ENCODE results near the gene USP25. TPM values are rescaled to one million over a fixed set of nuclear protein-coding genes. Genes with fewer than 3 reads are reported as not detected.

The USP25 gene
- total RNA-seq, 1 donor from 2014 or later: 27.2 TPM

GRCh38 chr21:15860541-15860940 lies 130.8 kb downstream of the USP25 start:
- Mint-ChIP-seq H3K27me3 (ENCODE audit: low read depth) (no peaks in the 10 kb centered on the region), H3K4me3 (no peak overlapping the region), H3K36me3 (ENCODE audit: low read depth) (peaks cover 9% of the 10 kb centered on the region), H3K4me1 (no peaks in the 10 kb centered on the region), H3K27ac (ENCODE audit: unreplicated experiment) (no peak overlapping the region), H3K9me3 (no peaks in the 10 kb centered on the region)
- DNase-seq (ENCODE audit: low read depth, low spot score): no peak
- no peak for TF ChIP-seq CTCF (conservative IDR thresholded peaks at IDR 0.05)

- no peaks in the 10 kb centered on the region for H3K9me3 Mint-ChIP-seq
- H3K27ac Mint-ChIP-seq (ENCODE audit: unreplicated experiment): no peak overlapping the region
- no peak overlapping the region for H3K4me3 Mint-ChIP-seq
- peaks cover 10% of the 10 kb centered on the region for H3K36me3 Mint-ChIP-seq (ENCODE audit: low read depth)
- no peaks in the 10 kb centered on the region for H3K27me3 Mint-ChIP-seq (ENCODE audit: low read depth)
- DNase-seq (ENCODE audit: low read depth, low spot score): no peak
- no peak for TF ChIP-seq CTCF (conservative IDR thresholded peaks at IDR 0.05)
- no peaks in the 10 kb centered on the region for H3K4me1 Mint-ChIP-seq
These were observed 139.2 kb downstream of the USP25 start for GRCh38 chr21:15868940-15869339.

GRCh38 chr21:15870819-15871218 lies 141.0 kb downstream of the USP25 start:
- H3K4me1 Mint-ChIP-seq: no peaks in the 10 kb centered on the region
- no peak for DNase-seq (ENCODE audit: low read depth, low spot score)
- H3K9me3 Mint-ChIP-seq: no peaks in the 10 kb centered on the region
- no peak overlapping the region for H3K4me3 Mint-ChIP-seq
- no peak overlapping the region for H3K27ac Mint-ChIP-seq (ENCODE audit: unreplicated experiment)
- no peaks in the 10 kb centered on the region for H3K27me3 Mint-ChIP-seq (ENCODE audit: low read depth)
- no peak for TF ChIP-seq CTCF (conservative IDR thresholded peaks at IDR 0.05)
- peaks cover 22% of the 10 kb centered on the region for H3K36me3 Mint-ChIP-seq (ENCODE audit: low read depth)

GRCh38 chr21:15872236-15872635 lies 142.5 kb downstream of the USP25 start:
- DNase-seq (ENCODE audit: low read depth, low spot score): no peak
- H3K4me1 Mint-ChIP-seq: no peaks in the 10 kb centered on the region
- no peaks in the 10 kb centered on the region for H3K9me3 Mint-ChIP-seq
- no peak for TF ChIP-seq CTCF (conservative IDR thresholded peaks at IDR 0.05)
- H3K36me3 Mint-ChIP-seq (ENCODE audit: low read depth): peaks cover 26% of the 10 kb centered on the region
- no peak overlapping the region for H3K4me3 Mint-ChIP-seq
- H3K27ac Mint-ChIP-seq (ENCODE audit: unreplicated experiment): no peak overlapping the region
- H3K27me3 Mint-ChIP-seq (ENCODE audit: low read depth): no peaks in the 10 kb centered on the region

GRCh38 chr21:15874615-15875014 lies 144.8 kb downstream of the USP25 start:
- DNase-seq (ENCODE audit: low read depth, low spot score): no peak
- Mint-ChIP-seq H3K36me3 (ENCODE audit: low read depth) (peaks cover 22% of the 10 kb centered on the region), H3K4me1 (no peaks in the 10 kb centered on the region), H3K27ac (ENCODE audit: unreplicated experiment) (no peak overlapping the region), H3K4me3 (no peak overlapping the region), H3K9me3 (no peaks in the 10 kb centered on the region), H3K27me3 (ENCODE audit: low read depth) (no peaks in the 10 kb centered on the region)
- TF ChIP-seq CTCF (conservative IDR thresholded peaks at IDR 0.05): no peak

GRCh38 chr21:15875286-15875685 lies 145.5 kb downstream of the USP25 start:
- DNase-seq (ENCODE audit: low read depth, low spot score): no peak
- H3K27ac Mint-ChIP-seq (ENCODE audit: unreplicated experiment): no peak overlapping the region
- H3K36me3 Mint-ChIP-seq (ENCODE audit: low read depth): peaks cover 27% of the 10 kb centered on the region
- TF ChIP-seq CTCF (conservative IDR thresholded peaks at IDR 0.05): no peak
- no peaks in the 10 kb centered on the region for H3K9me3 Mint-ChIP-seq
- no peaks in the 10 kb centered on the region for H3K27me3 Mint-ChIP-seq (ENCODE audit: low read depth)
- H3K4me1 Mint-ChIP-seq: no peaks in the 10 kb centered on the region
- no peak overlapping the region for H3K4me3 Mint-ChIP-seq
